Hepatocyte (in vitro differentiated cells): Measurements from ENCODE around the gene FIBCD1. TPM values are rescaled to one million over a fixed set of nuclear protein-coding genes. Genes with fewer than 3 reads are reported as not detected.

Experiments used
- DNase-seq: peaks from one replicate; pipeline ENCODE4 v3.0.0-alpha.2; 2016; ENCODE audit warnings: low spot score
- H2AFZ ChIP-seq: fragments of 200-600 bp; sonication (generic); 2 replicates; pipeline ENCODE4 v1.6.0; 2016; ENCODE audit warnings: antibody characterized with exemption, mild to moderate bottlenecking
- H3K27ac ChIP-seq: fragments of 200-600 bp; sonication (generic); 2 replicates; pipeline ENCODE4 v1.5.1; 2016; ENCODE audit warnings: mild to moderate bottlenecking
- H3K27me3 ChIP-seq: fragments of 200-600 bp; sonication (generic); 2 replicates; pipeline ENCODE4 v1.6.1; 2016
- H3K36me3 ChIP-seq: fragments of 200-600 bp; sonication (generic); replicated peaks from 2 replicates; pipeline ENCODE4 v1.5.1; 2016; ENCODE audit warnings: low read depth; ENCODE audit not compliant: insufficient read depth
- H3K4me1 ChIP-seq: fragments of 200-600 bp; sonication (generic); 2 replicates; pipeline ENCODE4 v1.5.1; 2016; ENCODE audit warnings: mild to moderate bottlenecking, moderate library complexity; ENCODE audit not compliant: insufficient read depth
- H3K4me2 ChIP-seq: fragments of 200-600 bp; sonication (generic); 2 replicates; pipeline ENCODE4 v1.6.0; 2016
- H3K4me3 ChIP-seq: fragments of 200-600 bp; sonication (generic); 2 replicates; pipeline ENCODE4 v1.5.1; 2016; ENCODE audit warnings: mild to moderate bottlenecking
- H3K79me2 ChIP-seq: fragments of 200-600 bp; sonication (generic); 2 replicates; pipeline ENCODE4 v1.6.0; 2017; ENCODE audit warnings: mild to moderate bottlenecking
- H3K9me2 ChIP-seq: fragments of 200-600 bp; sonication (generic); replicated peaks from 2 replicates; pipeline ENCODE4 v1.6.0; 2017; ENCODE audit warnings: mild to moderate bottlenecking; ENCODE audit not compliant: insufficient read depth
- H3K9me3 ChIP-seq: fragments of 200-600 bp; sonication (generic); 2 replicates; pipeline ENCODE4 v1.5.1; 2016; ENCODE audit warnings: low read depth, mild to moderate bottlenecking
- H4K20me1 ChIP-seq: fragments of 200-600 bp; sonication (generic); 2 replicates; pipeline ENCODE4 v1.6.0; 2016; ENCODE audit warnings: mild to moderate bottlenecking; ENCODE audit not compliant: insufficient read depth, poor library complexity, severe bottlenecking
- EZH2 ChIP-seq: fragments of 200-600 bp; sonication (generic); IDR thresholded peaks from 2 replicates; pipeline ENCODE4 v1.6.1; 2016; ENCODE audit warnings: antibody characterized with exemption, mild to moderate bottlenecking, borderline replicate concordance
- EZH2phosphoT487 ChIP-seq: fragments of 200-600 bp; sonication (generic); IDR thresholded peaks from one replicate; pipeline ENCODE4 v1.6.1; 2018; ENCODE audit warnings: antibody characterized with exemption, mild to moderate bottlenecking, low read depth, moderate library complexity; ENCODE audit not compliant: unreplicated experiment, severe bottlenecking
- WGBS: methylation state at CpG from one replicate; pipeline ENCODE4 v1.1.6; 2016; ENCODE audit warnings: low lambda C conversion rate; ENCODE audit errors: missing lambda C conversion rate; 5-methylcytosine and 5-hydroxymethylcytosine counted together
- polyA plus RNA-seq: library from polyadenylated mRNA; unstranded; fragments of >200 nt; fragmentation: Nextera tagmentation; extraction: Ambion mirVana; gene quantifications from 2 replicates; pipeline ENCODE4 v1.2.1, GENCODE V29; 2016
- total RNA-seq: library from RNA; depleted of rRNA; stranded (reverse); fragments of >200 nt; gene quantifications from 2 replicates; pipeline ENCODE4 v1.2.3, GENCODE V29; 2014
- TF ChIP-seq, protein P1 (sequence below): fragments of 200-600 bp; sonication (generic); IDR thresholded peaks from 2 replicates; pipeline ENCODE4 v1.5.1; 2016; ENCODE audit warnings: antibody characterized with exemption, mild to moderate bottlenecking; ENCODE audit not compliant: poor library complexity

FIBCD1 gene
- total and polyA plus RNA-seq, 2 experiments from 2014 or later, result 0.33 TPM; not detected in 1

DNA sequence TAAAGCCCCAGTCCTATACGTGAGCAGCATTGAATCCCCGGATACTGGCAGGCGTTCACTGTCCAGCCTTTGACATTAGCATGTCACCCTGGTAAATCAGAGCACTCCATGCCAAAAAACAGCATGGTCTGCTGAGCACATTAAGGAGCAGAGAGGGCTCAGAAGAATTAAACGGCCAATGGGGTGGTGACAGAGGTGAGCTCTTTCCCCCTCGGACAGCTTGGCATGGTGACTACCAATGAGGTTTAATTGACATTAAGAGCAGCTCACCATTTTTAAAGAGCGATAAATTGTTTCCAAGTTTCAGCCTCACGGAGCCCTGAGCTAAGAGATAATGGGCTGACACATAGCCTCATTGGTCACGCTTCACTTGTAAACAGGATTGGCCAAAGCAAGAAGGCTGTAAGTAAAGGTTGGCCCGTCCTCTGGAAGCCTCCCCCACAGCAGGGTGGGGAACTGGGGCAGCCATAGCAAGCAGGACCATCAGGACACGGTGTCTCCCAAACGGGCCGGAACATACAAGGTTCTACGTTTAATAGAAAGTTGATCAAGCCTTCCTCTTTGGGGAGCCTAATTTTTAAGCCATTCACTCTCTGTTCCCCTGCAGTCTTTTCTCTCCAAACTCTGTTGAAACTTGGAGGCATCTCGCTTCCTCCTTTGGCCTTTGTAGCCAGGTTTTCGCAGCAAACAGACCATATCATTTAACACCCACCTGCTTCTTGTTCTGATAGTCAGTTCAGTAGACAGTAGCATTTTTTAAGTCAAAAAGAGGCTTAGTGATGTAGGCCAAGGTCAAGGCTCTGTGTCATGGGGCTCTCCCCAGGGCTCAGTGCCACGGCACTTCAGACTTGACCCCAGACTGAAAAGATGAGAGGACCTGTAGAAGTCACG lies 68.3 kb downstream of the FIBCD1 start:
- H3K36me3 ChIP-seq, result no peaks in the 10 kb centered on the region
- H3K9me2 ChIP-seq, result no peaks in the 10 kb centered on the region
- H2AFZ ChIP-seq, result no peak overlapping the region
- H3K4me3 ChIP-seq, result no peak overlapping the region
- TF ChIP-seq, protein P1, sequence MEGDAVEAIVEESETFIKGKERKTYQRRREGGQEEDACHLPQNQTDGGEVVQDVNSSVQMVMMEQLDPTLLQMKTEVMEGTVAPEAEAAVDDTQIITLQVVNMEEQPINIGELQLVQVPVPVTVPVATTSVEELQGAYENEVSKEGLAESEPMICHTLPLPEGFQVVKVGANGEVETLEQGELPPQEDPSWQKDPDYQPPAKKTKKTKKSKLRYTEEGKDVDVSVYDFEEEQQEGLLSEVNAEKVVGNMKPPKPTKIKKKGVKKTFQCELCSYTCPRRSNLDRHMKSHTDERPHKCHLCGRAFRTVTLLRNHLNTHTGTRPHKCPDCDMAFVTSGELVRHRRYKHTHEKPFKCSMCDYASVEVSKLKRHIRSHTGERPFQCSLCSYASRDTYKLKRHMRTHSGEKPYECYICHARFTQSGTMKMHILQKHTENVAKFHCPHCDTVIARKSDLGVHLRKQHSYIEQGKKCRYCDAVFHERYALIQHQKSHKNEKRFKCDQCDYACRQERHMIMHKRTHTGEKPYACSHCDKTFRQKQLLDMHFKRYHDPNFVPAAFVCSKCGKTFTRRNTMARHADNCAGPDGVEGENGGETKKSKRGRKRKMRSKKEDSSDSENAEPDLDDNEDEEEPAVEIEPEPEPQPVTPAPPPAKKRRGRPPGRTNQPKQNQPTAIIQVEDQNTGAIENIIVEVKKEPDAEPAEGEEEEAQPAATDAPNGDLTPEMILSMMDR, result no peak
- TF ChIP-seq EZH2 (no peak), EZH2phosphoT487 (no peak)
- H4K20me1 ChIP-seq, result peaks cover 55% of the 10 kb centered on the region
- H3K4me1 ChIP-seq, result peaks cover 8% of the 10 kb centered on the region
- no peaks in the 10 kb centered on the region for H3K27me3 ChIP-seq
- H3K4me2 ChIP-seq, result no peak overlapping the region
- DNase-seq, result no peak
- WGBS, result 94% methylated on average over 17 of the region's 17 CpGs
- peaks cover 65% of the 10 kb centered on the region for H3K79me2 ChIP-seq
- H3K27ac ChIP-seq, result no peak overlapping the region
- no peaks in the 10 kb centered on the region for H3K9me3 ChIP-seq

DNA sequence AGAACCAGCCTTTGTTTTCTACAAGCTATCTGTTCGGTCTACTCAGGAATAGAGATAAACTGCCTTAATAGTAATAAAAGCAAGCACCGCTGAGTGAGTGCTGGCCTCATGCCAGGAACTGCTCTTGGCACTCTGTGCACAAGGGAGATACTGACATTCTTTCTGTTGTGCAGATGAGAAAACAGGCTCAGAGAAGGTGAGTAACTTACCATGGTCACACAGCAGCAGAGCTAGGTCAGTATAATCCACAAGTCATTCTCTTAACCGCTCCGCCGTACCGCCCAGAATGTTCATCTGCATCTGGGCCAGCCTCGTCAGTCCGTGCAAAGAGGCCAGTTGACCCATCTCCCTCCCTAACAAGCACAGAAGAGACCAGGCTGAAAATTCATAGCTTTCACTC lies 69.8 kb downstream of the FIBCD1 start:
- H3K4me2 ChIP-seq, result no peak overlapping the region
- H3K79me2 ChIP-seq, result peaks cover 74% of the 10 kb centered on the region
- no peaks in the 10 kb centered on the region for H3K27me3 ChIP-seq
- 86% methylated on average over 8 of the region's 8 CpGs for WGBS
- H3K4me1 ChIP-seq, result peaks cover 8% of the 10 kb centered on the region
- H3K9me2 ChIP-seq, result no peaks in the 10 kb centered on the region
- H3K27ac ChIP-seq, result no peak overlapping the region
- no peak overlapping the region for H2AFZ ChIP-seq
- no peak overlapping the region for H3K4me3 ChIP-seq
- no peaks in the 10 kb centered on the region for H3K36me3 ChIP-seq
- peaks cover 61% of the 10 kb centered on the region for H4K20me1 ChIP-seq
- DNase-seq, result peak; percentile 62
- TF ChIP-seq EZH2phosphoT487 (no peak), EZH2 (no peak)
- TF ChIP-seq, protein P1, result no peak
- no peaks in the 10 kb centered on the region for H3K9me3 ChIP-seq

DNA sequence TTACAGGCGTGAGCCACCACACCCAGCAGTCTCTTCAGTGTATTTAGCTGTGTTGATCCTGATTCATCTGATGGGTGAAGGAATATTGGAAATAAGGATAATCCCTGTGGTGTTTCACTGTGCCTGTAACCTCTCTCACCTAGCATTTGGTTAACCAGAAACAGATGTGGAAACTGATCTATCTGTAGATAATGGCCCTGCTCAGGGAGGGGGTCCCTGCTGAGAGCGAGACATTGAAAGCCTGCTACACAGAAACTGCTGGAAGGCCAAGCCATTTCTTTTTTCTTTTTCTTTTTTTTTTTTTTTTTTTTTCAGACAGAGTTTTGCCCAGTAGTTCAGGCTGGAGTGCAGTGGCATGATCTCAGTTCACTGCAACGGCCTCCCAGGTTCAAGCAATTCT lies 70.8 kb downstream of the FIBCD1 start:
- Histone ChIP-seq H3K27ac (no peak overlapping the region), H3K4me3 (no peak overlapping the region), H2AFZ (no peak overlapping the region), H4K20me1 (peaks cover 69% of the 10 kb centered on the region), H3K36me3 (no peaks in the 10 kb centered on the region), H3K4me2 (no peak overlapping the region), H3K9me2 (no peaks in the 10 kb centered on the region), H3K9me3 (no peaks in the 10 kb centered on the region), H3K4me1 (peaks cover 8% of the 10 kb centered on the region), H3K27me3 (no peaks in the 10 kb centered on the region), H3K79me2 (peaks cover 78% of the 10 kb centered on the region)
- whole genome bisulfite sequencing, result 76% methylated on average over 3 of the region's 3 CpGs
- DNase-seq, result no peak
- TF ChIP-seq, protein P1, result no peak
- TF ChIP-seq EZH2 (no peak), EZH2phosphoT487 (no peak)
